Esophagus muscularis mucosa (tissue), 4 donors: ENCODE results near the gene TM7SF2. TPM values are rescaled to one million over a fixed set of nuclear protein-coding genes. Genes with fewer than 3 reads are reported as not detected.

Source experiments
- DNase-seq: peaks from one replicate; pipeline ENCODE4 v3.0.0-alpha.2; 2017; ENCODE audit errors: extremely low spot score
- H3K27ac ChIP-seq, 4 donors: fragments of 200-600 bp; sonication (generic); replicated peaks in 1 of 4; 1 replicate in 3 of 4; 2 replicates in 1 of 4; pipeline ENCODE4 v1.5.1; 2016 to 2019; ENCODE audit warnings: mild to moderate bottlenecking in 1 of 4
- H3K27me3 ChIP-seq, 4 donors: fragments of 200-600 bp; sonication (generic); one replicate each; pipeline versions ENCODE4 v1.5.1 to v1.6.0; 2016 to 2019
- H3K36me3 ChIP-seq, 4 donors: fragments of 200-600 bp; sonication (generic); one replicate each; pipeline ENCODE4 v1.5.1; 2016 to 2019
- H3K4me1 ChIP-seq, 4 donors: fragments of 200-600 bp; sonication (generic); one replicate each; pipeline ENCODE4 v1.5.1; 2016 to 2019
- H3K4me3 ChIP-seq, 4 donors: fragments of 200-600 bp; sonication (generic); 1 replicate in 2 of 4; 2 replicates in 2 of 4; pipeline ENCODE4 v1.5.1; 2016 to 2019; ENCODE audit warnings: mild to moderate bottlenecking in 4 of 4, moderate library complexity in 1 of 4
- H3K9me3 ChIP-seq, 4 donors: fragments of 200-600 bp; sonication (generic); 1 replicate in 3 of 4; 2 replicates in 1 of 4; pipeline ENCODE4 v1.5.1; 2016 to 2019
- CTCF ChIP-seq, 3 experiments: fragments of 200-600 bp in 2 of 3; fragments of 450-650 bp in 1 of 3; sonication (generic) in 2 of 3; IDR thresholded peaks; one replicate each; pipeline ENCODE4 v1.5.1; 2017 to 2019; ENCODE audit warnings: antibody characterized with exemption in 3 of 3, mild to moderate bottlenecking in 2 of 3, moderate library complexity in 1 of 3
- EP300 ChIP-seq: sonication (generic); formaldehyde crosslinking; IDR thresholded peaks from one replicate; pipeline ENCODE4 v1.6.1; 2017; ENCODE audit warnings: antibody characterized with exemption
- POLR2A ChIP-seq: fragments of 450-650 bp; IDR thresholded peaks from one replicate; pipeline ENCODE4 v1.6.1; 2017; ENCODE audit warnings: antibody characterized with exemption, moderate library complexity, mild to moderate bottlenecking, low read depth
- POLR2AphosphoS5 ChIP-seq, 2 donors: sonication (generic); formaldehyde crosslinking; IDR thresholded peaks; one replicate each; pipeline ENCODE4 v1.6.1; 2017; ENCODE audit warnings: antibody characterized with exemption in 2 of 2
- WGBS: methylation state at CpG from one replicate; pipeline ENCODE4 v1.1.5; 2018; 5-methylcytosine and 5-hydroxymethylcytosine counted together
- intact Hi-C: fragments of 100-400 bp; cut with DNase I; formaldehyde crosslinking; loops from one replicate; pipeline ENCODE4 v1.15.1; 2023
- total RNA-seq, 4 donors: library from RNA; depleted of rRNA; stranded (reverse); fragments of >200 nt; gene quantifications; one replicate each; pipeline versions ENCODE4 v1.1.0 to v1.2.1, GENCODE V29; 2016

Gene TM7SF2
- total RNA-seq, 4 donors from 2014 or later = 8.8 to 17.2 (median 12.1) TPM

GRCh38 chr11:65112546-65113360 lies 1.1 kb downstream of the TM7SF2 start:
- intact Hi-C loops = loop anchor here (5.0 kb wide), 1 partner anchor 100 kb away; the partner anchor contains the start of gene ARL2
- H3K27me3 ChIP-seq = no peaks in the 10 kb centered on the region
- no peaks in the 10 kb centered on the region for H3K9me3 ChIP-seq
- H3K4me1 ChIP-seq = peaks cover 51 to 62% (median 55%) of the 10 kb centered on the region in 4 donors
- peak overlapping the region; percentile 77 to 87 (median 84) for H3K27ac ChIP-seq
- H3K4me3 ChIP-seq = peak overlapping the region; percentile 52 to 65 (median 58)
- peaks cover 17 to 45% (median 34%) of the 10 kb centered on the region in 4 donors for H3K36me3 ChIP-seq
- DNase-seq = no peak
- WGBS = 0% methylated on average over 2 of the region's 57 CpGs
- TF ChIP-seq POLR2AphosphoS5 (IDR thresholded peaks at IDR 0.05) = peak; percentile 56 to 64
- TF ChIP-seq POLR2A = no peak
- TF ChIP-seq EP300 = no peak
- peak; percentile 83 to 90 (median 85) for TF ChIP-seq CTCF (IDR thresholded peaks at IDR 0.05)

GRCh38 chr11:65113361-65113756 lies 1.7 kb downstream of the TM7SF2 start:
- Histone ChIP-seq H3K36me3 (peaks cover 11 to 44% (median 31%) of the 10 kb centered on the region in 4 donors), H3K27ac (peak overlapping the region in 2 of 4 donors; percentile 77 to 87), H3K4me3 (peak overlapping the region; percentile 52 to 65 (median 58)), H3K9me3 (no peaks in the 10 kb centered on the region), H3K27me3 (no peaks in the 10 kb centered on the region), H3K4me1 (peaks cover 55 to 68% (median 60%) of the 10 kb centered on the region in 4 donors)
- no peak for DNase-seq
- TF ChIP-seq EP300 (no peak), POLR2A (no peak), CTCF (IDR thresholded peaks at IDR 0.05) (no peak), POLR2AphosphoS5 (IDR thresholded peaks at IDR 0.05) (no peak)
- 9% methylated on average over 14 of the region's 14 CpGs for WGBS
- intact Hi-C loops = loop anchor here (5.0 kb wide), 1 partner anchor 101 kb away; the partner anchor contains the start of gene ARL2

- Histone ChIP-seq H3K9me3 (no peaks in the 10 kb centered on the region), H3K27ac (no peak overlapping the region), H3K27me3 (no peaks in the 10 kb centered on the region), H3K36me3 (peaks cover 6 to 44% (median 31%) of the 10 kb centered on the region in 4 donors), H3K4me1 (peaks cover 55 to 69% (median 60%) of the 10 kb centered on the region in 4 donors), H3K4me3 (no peak overlapping the region)
- 72% methylated on average over 6 of the region's 6 CpGs for WGBS
- TF ChIP-seq EP300 = no peak
- TF ChIP-seq POLR2AphosphoS5 (IDR thresholded peaks at IDR 0.05) = no peak
- no peak for TF ChIP-seq POLR2A
- no peak for TF ChIP-seq CTCF (IDR thresholded peaks at IDR 0.05)
- intact Hi-C loops = loop anchor here (5.0 kb wide), 1 partner anchor 102 kb away; the partner anchor contains the start of gene ARL2
- no peak for DNase-seq
These were observed 2.2 kb downstream of the TM7SF2 start for GRCh38 chr11:65113839-65114238.

DNA sequence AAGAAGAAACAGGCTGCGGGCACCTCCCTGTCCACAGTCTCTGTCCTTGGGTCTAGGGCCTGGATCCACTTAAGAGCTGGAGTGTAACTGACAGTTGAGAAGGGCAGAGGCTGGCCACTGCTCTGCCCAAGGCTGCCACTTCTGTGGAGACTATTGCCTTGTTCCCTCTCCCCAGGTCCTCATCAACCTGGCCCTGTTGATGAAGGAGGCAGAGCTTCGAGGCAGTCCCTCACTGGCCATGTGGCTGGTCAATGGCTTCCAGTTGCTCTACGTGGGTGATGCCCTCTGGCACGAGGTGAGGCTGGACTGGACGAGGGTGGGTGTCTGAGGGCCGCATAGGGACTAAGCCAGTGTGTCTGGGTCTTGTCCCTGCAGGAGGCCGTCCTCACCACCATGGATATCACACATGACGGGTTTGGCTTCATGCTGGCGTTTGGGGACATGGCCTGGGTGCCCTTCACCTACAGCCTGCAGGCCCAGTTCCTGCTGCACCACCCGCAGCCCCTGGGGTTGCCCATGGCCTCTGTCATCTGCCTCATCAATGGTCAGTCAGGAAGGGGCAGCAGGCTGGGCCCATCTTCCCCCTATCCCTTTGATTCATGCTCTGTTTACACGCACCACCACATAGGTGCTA lies 3.0 kb downstream of the TM7SF2 start:
- Histone ChIP-seq H3K4me3 (no peak overlapping the region), H3K27me3 (no peaks in the 10 kb centered on the region), H3K9me3 (no peaks in the 10 kb centered on the region), H3K4me1 (peaks cover 55 to 69% (median 60%) of the 10 kb centered on the region in 4 donors), H3K36me3 (peaks cover 2 to 44% (median 31%) of the 10 kb centered on the region in 4 donors), H3K27ac (no peak overlapping the region)
- DNase-seq = no peak
- intact Hi-C loops = loop anchor here (5.0 kb wide), 2 partner anchors 102 to 192 kb away; partner anchors contain the start of genes ARL2 and PPP2R5B
- no peak for TF ChIP-seq CTCF (IDR thresholded peaks at IDR 0.05)
- TF ChIP-seq EP300 = no peak
- TF ChIP-seq POLR2A = no peak
- TF ChIP-seq POLR2AphosphoS5 (IDR thresholded peaks at IDR 0.05) = no peak
- 95% methylated on average over 2 of the region's 11 CpGs for WGBS
